GM18858 (cell line): ENCODE measurements around the gene PUS7.
"Not testable (repeated sequence)": the region's sequence is repeated elsewhere in the genome, so short reads cannot be mapped to it uniquely, and the experiment has no call there.

Source experiments
- ATAC-seq: cut with Tn5 transposase; IDR thresholded peaks from one replicate; pipeline ENCODE4 v1.9.1; 2021; ENCODE audit not compliant: unreplicated experiment

The PUS7 gene

DNA sequence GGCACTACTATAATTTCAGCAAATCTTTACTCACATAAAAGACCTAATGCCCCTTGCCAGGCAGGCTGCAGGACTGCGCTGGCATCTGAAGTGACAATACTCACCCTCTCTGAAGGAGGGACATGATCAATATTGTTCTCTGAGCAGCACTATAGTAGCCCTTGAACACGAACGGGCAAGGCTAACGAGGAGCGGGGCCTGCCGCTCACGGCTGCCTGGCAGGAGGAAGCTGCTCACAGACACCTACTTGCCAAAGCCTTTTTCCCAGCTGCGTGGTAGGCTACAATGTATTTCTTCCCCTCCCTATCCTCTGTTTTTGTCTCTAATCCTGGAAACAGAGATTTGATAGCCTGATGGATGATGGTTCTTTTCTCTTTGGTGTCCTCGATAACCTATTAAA lies 19.9 kb downstream of the PUS7 start:
- ATAC-seq = no peak

DNA sequence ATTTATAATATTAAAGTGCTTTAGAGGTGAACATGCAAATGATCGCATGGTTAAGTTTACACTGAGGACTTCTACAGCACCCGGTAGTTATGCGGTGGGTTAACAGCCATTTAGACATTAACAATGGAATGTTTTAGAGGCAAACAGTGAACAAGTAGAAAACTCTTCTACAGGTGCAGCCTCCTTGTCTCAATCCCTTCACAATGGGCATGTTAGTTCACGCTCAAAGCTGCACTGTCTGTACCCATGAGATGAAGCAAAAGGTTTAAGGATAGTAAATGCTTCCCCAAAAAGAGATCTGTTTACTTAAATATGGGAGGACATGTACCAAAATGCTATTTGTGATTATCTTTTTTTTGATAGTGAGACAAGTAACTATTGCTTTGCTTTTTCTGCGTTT lies 25.1 kb downstream of the PUS7 start:
- no peak for ATAC-seq

DNA sequence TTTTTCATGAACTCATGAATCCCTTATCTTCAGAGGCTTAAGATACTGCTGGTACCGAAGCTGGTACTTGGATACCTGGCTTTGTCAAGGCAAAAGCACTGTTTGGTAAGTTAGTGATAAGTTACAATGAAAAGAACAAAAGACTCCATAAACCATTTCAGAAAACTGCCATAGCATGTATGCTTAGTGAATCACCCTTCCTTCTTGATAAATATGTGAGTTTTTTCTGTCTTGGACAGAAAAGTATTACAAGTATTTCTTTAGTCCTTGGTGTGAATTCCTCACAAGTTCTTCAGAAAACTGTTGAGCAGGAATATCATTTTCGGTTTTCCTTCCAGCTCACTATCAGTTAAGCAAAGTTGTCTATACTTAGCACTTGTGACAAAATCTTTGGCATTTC lies 25.6 kb downstream of the PUS7 start:
- ATAC-seq = no peak

DNA sequence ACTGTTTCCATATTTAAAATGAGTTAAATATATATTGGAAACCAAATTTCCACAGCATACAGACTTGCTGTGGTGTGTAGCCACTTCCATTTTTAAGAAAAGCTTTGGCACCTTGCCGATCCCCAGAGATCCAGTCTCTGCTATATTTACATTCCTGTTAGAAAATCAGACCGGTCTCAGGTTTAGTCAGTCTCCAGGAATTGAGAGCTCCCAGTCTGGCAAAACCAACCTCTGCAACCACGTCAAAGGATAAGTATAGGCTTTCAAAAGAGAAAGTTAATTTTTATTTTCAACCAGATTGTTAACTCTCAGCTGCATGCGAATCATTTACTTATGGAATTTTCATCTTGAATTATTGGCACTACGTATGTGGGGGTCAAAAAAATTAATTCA lies 28.2 kb downstream of the PUS7 start:
- ATAC-seq = no peak

DNA sequence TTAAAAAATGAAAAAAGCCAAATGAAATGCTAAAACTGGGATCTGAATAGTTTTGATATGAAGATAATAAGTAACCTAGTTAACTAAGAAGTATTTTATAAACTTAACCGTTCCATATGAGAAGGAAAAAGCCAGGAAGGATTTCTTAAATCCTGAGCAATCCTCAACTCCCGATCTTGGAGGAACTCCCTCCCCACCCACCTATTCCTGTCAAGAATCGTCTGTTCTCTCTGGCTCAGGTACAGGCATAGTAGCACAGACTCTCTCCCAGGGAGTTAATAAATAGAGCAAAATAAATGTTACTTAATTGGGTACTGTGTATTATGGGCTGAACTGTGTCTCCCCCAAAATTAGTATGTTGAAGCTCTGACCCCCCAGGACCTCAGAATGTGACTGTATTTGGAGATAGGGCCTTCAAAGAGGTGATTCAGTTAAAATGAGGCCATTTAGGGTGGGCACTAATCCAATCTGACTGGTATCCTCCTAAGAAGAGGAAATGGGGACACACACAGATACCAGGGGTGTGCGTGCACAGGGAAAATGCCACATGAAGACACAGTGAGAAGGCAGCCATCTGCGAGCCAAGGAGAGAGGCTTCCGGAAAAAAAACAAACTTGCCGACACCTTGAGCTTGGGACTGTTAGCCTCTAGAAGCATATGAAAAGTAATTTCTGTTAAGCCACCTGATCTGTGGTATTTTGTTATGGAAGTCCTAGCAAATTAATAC lies 28.7 kb downstream of the PUS7 start:
- no peak for ATAC-seq

DNA sequence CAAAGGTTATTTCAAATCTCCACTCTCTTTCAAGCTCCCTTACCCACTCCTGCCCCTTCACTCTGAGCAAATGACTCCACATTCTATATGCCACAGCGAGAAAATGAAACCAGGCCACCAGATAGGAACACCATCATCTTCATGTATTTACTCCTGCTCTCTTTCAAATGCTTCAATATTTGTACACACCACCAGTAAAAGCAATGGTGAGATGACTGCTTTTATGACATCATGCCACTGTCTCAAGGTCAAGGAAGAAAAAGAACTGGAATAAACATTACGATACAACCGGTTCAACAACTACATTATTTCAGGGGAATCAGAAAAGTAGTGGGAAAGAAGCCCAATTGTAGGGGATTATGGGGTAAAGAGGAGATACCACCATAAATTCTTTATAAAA lies 32.7 kb downstream of the PUS7 start:
- no peak for ATAC-seq

DNA sequence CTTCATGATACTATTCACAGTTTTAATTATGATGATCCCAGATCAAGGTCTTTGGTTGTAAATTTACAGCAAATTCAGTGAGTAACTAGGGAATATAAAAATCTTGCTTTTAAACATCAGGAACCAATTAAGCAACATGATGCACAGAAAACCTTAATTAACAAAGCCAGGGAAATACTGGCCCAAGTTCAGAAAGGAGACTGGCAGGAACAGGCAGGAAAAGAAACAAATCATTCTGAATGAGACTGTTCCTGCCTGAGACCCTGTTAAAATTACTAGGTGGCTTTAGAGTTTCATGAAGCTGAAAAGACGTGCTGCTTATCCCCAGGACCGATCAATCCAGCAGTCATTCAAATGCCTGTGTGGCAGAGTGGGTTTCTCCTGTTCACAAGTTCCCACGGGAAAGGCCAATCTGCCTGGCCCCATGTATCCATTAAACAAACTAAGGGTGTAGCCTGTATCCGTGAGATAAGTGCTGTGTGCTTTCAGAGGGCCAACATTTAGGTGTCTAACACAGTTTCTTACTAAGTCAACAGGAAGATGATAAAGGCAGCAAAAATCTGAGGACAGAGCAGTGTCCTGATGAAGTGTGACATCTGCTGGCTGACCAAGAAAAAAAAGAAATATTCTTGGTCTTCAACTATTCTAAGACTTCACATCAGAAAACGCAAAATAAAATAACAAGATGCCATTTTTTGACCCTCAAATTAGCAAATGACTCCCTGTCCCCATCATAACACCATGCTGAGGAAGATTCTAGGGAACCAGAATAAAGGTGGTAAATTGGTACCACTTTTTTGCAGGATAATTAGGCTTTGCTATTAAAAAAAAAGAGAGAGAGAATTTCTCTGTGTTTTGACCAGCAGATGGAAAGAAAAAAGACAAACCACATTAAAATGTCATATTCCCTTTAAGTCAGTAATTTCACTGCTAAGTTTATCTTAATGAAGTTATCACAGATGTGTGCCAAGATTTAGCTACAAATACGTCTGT lies 34.2 kb downstream of the PUS7 start:
- ATAC-seq = no peak

DNA sequence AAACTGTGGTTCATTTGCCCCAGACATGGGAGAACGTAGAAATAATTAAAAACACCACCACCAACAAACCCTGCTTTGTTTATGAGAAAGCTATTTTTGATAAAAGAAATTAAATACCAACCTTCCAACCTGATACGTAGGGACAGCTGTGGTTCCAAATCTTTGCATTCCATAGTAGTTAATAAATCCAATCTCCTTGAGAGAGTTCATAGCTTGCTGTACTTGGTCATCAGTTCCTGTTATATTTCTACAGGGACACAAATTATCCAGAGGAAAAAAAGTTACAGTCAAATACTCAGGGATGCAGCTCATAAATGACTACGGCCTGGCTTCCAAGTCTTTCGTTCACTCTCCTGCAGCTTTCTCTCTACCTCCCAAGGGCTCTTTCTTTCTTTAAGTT lies 41.1 kb downstream of the PUS7 start:
- ATAC-seq = no peak

DNA sequence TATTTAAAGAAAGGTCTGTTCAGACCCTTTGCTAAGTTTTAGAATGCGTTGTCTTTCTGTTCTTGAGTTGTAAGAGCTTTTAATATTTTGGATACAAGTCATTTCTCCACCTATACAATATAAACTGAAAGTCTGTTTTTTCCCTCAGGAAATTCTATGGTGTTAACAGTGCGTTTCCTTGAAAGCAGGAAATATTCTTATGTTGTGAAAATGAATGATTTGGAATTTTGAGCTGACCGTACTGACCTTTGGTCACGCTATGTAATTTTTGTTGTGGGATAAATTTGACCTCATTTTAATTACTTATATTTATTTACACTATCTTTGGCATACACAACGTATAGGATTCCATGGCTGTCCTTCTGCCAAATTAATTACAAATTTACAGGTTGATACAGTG lies 43.5 kb downstream of the PUS7 start:
- no peak for ATAC-seq

DNA sequence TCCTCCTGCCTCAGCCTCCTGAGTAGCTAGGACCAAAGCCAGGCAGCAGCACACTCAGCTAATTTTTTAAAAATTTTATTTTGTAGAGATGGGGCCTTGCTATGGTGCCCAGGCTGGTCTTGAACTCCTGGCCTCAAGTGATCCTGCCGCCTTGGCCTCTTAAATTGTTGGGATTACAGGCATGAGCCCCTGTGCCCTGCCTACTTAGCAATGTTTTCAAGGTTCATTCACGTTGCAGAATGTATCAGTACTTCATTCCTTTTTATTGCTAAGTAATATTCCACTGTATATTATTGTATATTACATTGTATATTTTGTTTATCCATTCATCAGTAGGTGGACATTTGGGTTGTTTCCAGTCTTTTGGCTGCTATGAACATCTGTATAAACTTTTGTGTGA lies 44.2 kb downstream of the PUS7 start:
- ATAC-seq = no peak

DNA sequence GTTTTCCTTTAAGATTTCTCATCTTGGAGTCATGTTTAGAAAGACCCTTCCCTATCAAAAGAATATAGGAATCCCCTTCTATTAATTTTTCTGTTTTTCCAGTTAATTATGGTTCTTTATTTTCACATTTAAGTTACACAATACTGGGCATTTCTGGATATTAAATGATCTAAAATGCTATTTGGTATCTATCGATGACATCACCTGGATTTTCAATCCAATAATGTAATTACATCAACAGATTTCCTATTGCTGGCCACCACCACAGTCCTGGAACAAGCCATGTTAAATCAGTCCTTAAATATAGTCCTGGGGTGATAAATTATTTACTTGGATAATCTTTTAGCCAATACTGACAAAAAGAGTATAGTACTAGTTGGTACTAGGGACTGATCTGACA lies 48.0 kb downstream of the PUS7 start:
- ATAC-seq = no peak

DNA sequence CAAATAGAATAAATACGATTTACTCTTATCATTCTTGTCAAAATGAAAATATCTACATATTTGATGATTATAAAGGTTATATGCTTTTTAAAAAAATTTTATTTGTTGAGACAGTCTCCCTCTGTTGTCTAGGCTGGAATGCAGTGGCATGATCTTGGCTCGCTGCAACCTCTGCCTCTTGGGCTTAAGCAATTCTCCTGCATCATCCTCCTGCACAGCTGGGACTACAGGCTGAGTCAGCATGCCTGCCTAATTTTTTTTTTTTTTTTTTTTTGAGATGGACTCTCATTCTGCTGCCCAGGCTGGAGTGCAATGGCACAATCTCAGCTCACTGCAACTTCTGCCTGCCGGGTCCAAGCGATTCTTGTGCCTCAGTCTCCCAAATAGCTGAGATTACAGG lies 48.9 kb downstream of the PUS7 start:
- ATAC-seq = no peak

DNA sequence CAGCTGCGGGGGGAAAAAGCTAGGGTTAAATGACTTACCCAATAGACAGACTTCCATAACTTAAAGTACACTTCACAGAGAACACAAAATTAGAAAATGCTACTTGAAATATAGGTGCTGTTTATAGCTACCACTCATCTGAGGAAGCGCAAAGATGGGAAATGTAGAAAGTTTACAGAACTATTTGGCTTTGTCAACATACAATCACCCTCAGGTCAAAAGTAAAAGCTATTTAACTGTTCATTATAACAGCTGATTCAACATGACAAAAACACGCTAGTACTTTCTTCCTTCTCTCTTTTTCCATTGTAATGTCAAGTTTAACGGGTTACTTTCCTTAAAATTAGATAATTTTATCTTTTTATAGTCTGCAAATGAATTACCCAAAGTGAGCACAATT lies 51.2 kb downstream of the PUS7 start:
- ATAC-seq = no peak

DNA sequence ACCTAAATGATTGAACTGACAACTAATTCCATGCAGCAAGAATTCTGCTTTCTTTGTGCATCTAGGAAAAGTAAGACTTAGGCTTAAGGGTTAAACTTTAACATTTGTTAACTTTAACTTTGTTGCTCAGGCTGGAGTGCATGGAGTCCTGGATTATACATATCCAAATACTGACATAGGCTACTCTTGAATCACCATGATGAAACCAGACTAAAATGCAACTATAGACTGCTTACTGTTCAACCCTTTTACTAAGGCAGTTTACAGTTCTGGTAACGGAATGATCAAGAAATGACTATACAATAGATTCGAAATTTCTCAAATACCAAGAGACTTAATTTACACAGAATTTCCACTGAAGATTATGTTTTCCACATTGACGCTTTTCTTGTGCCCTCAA lies 52.0 kb downstream of the PUS7 start:
- ATAC-seq = no peak

DNA sequence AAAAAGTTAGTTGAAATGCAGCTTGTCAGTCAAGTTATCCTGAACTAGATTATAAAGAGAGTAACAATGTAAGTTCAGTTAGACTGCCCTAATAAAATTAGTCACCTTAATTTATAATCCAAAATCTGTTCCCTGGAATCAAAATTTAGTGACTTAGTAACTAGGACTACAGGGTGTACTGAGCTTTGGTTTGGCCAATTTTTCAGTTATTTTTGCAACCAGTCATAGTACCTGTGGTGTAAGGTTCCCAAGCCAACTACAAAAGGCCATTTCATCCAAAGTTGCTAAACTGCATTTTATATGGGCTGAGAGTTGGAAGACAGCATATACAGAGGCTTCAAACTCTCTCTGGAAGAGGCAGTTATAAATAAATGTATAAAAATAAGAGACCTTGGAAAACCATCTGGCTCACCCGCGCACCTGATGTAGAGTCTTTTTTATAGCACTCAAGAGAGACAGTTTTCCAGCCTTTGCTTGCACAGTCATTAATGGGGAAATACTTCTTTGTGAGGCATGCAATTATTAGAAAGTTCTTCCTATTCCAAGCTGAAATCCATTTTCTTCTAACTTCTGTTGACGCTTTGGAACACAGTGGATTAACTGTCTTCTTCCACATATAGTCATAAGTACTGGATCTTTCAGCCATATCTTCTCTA lies 59.2 kb downstream of the PUS7 start:
- ATAC-seq = no peak

DNA sequence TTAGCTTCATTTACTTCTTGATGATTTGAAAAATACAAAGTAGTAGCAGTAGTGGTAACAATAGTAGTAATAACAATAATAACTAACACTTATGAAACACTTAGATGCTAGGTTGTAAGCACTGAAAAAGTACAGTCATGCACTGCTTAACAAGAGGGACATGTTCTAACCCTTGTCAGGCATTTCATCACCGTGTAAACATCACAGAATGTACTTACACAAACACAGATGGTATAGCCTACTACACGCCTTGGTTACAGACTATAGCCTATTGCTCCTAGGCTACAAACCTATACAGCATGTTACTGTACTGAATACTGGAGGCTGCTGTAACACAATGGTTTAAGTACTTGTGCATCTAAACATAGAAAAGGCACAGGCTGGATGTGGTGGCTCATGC lies 60.6 kb downstream of the PUS7 start:
- ATAC-seq = no peak

DNA sequence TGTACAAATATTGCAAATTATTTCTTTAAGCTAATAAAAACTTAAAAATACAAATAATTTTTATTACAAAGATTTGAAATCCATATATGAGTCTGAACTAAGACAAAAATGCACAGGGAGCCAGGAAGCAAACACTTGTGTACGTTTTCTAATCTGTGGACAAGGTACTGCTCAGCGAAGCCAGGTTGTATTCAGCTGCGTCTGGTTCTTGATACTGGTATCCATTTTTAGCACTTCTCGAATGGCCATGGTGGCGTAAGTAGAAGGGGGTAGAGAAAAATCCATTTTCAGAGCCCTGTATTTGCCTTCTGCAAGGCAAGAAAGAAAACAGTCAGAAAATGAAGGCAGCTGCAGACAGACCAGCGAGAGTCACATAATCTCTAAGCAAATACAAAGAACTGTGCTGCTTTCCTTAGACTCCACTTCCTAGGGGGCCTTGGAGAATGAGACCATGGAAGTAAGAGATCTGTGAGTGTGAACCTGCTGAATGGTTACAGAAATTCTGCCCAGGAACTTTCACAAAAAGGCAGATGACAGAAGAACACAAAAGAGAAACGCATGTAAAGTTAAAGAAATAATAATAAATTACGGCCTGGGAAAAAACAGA lies 64.3 kb downstream of the PUS7 start:
- ATAC-seq = no peak

DNA sequence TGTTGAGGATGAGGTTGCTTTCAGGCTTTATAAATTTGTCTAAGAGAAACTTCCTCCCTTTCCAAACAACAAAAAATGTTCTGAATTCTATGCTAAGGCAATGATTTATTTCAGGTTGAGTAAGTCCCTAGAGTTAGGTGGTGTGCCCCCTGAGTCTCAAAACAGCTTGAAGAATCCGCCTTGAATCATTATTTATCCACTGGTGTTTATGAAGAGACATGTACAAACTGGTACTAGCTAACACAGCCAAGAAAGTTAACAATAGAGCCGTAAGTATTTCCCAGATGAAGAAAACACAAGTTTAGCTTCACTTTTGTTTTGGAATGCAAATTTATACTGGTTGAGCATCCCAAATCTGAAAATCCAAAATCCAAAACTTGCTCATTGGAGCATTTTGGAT lies 67.2 kb downstream of the PUS7 start:
- no peak for ATAC-seq

DNA sequence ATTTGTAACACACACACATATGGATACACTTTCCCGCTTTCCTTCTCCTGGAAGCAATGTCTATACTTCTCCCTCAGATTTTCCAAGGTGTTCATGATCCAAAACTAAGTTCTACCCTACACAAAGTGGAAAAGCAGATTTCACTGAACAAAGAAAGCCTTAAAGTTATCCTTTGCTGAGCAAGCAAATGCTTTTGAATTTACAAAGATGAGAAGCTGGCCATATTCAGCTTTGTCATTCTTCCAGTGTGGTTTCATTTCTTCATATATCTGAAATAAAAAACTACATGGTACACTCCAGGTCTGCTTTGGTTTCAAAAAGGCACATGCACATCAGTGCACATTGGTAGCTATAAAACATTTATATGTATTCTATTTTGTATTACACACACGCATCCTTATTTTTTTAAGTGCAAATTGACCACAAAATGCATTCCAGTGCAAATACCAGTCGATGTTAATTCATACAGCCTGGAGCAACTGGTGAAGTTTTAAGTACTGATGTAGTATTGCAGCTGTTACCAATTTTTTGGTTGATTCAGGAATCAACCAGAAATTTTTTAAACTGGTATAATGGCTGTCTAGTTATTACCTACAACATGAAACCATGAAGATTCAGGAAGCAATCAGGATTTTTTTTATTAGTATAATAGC lies 67.8 kb downstream of the PUS7 start:
- ATAC-seq = no peak

DNA sequence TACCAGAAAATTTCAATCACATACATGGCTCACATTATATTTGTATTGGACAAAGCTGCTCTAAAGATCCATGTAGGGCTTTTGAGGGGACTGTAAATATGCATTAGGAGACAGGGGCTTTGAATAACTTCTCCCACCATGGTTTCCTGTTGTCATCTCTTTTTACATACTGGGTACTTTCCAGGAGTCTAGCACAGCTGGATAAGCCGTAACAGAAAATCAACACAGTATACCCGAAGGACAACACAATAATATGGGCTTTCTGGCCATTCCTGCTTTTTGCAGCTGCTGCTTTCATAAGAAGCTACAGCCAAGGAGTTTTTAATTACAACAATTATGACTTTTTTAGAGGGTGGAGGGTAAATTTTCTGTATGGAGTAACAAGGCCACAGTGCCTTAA lies 70.0 kb downstream of the PUS7 start:
- no peak for ATAC-seq

DNA sequence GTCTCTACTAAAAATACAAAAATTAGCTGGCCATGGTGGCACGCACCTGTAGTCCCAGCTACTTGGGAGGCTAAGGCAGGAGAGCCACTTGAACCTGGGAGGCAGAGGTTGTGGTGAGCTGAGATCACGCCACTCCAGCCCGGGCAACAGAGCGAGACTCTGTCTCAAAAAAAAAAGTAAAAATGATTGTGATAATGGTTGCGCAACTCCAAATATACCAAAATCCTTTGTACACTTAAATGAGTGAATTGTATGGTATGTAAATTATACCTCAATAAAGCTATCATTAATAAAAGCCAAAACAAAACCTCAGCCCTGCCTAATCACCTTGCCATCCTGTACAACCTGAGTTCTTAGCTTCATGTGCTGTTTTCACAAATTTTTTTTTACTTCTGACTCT lies 71.2 kb downstream of the PUS7 start:
- not testable (repeated sequence) for ATAC-seq
